Liver (tissue), 9 donors: Measurements from ENCODE around the gene TSPOAP1. TPM values are rescaled to one million over a fixed set of nuclear protein-coding genes. Genes with fewer than 3 reads are reported as not detected.

ENCODE experiments used
- DNase-seq: peaks from one replicate; pipeline ENCODE4 v3.0.0-alpha.2; 2017; ENCODE audit warnings: low spot score
- H3K27ac ChIP-seq, 2 donors: one replicate each; pipeline ENCODE4 v1.7.0; 2013; ENCODE audit warnings: inconsistent platforms in 2 of 2, low read length in 2 of 2, control low read depth in 1 of 2, low read depth in 1 of 2, mild to moderate bottlenecking in 1 of 2
- H3K27me3 ChIP-seq, 4 donors: one replicate each; pipeline versions ENCODE4 v1.6.1 to v1.7.0; 2013; ENCODE audit warnings: low read length in 3 of 4, inconsistent platforms in 1 of 4, mild to moderate bottlenecking in 1 of 4, moderate library complexity in 1 of 4; ENCODE audit not compliant: control insufficient read depth in 4 of 4, insufficient read depth in 4 of 4
- H3K36me3 ChIP-seq, 4 donors: one replicate each; pipeline versions ENCODE4 v1.6.1 to v1.7.0; 2013; ENCODE audit warnings: low read length in 3 of 4, mild to moderate bottlenecking in 3 of 4, low read depth in 1 of 4, moderate library complexity in 1 of 4; ENCODE audit not compliant: control insufficient read depth in 4 of 4, insufficient read depth in 3 of 4
- H3K4me1 ChIP-seq, 4 donors: one replicate each; pipeline versions ENCODE4 v1.6.1 to v1.7.0; 2013; ENCODE audit warnings: low read length in 3 of 4, mild to moderate bottlenecking in 3 of 4, moderate library complexity in 1 of 4; ENCODE audit not compliant: control insufficient read depth in 4 of 4, insufficient read depth in 4 of 4
- H3K4me3 ChIP-seq, 3 donors: one replicate each; pipeline versions ENCODE4 v1.6.1 to v1.7.0; 2013; ENCODE audit warnings: low read length in 3 of 3, control low read depth in 1 of 3, low read depth in 1 of 3, mild to moderate bottlenecking in 1 of 3
- H3K9ac ChIP-seq, 2 donors: one replicate each; pipeline ENCODE4 v1.7.0; 2013; ENCODE audit warnings: low read length in 2 of 2, mild to moderate bottlenecking in 2 of 2, moderate library complexity in 2 of 2, control low read depth in 1 of 2, low read depth in 1 of 2
- H3K9me3 ChIP-seq, 4 donors: one replicate each; pipeline versions ENCODE4 v1.6.1 to v1.7.0; 2013; ENCODE audit warnings: low read length in 3 of 4; ENCODE audit not compliant: control insufficient read depth in 4 of 4
- EGR1 ChIP-seq, 2 donors: IDR thresholded peaks; 2 replicates each; pipeline ENCODE4 v1.6.1; 2016 to 2018; ENCODE audit warnings: antibody characterized with exemption in 2 of 2, low read depth in 2 of 2
- FOXA1 ChIP-seq: IDR thresholded peaks from 2 replicates; pipeline ENCODE4 v1.6.1; 2016; ENCODE audit warnings: antibody characterized with exemption
- FOXA2 ChIP-seq: IDR thresholded peaks from 2 replicates; pipeline ENCODE4 v1.6.1; 2016; ENCODE audit warnings: antibody characterized with exemption
- GABPA ChIP-seq, 2 donors: IDR thresholded peaks in 1 of 2; conservative IDR thresholded peaks in 1 of 2; 2 replicates each; pipeline ENCODE4 v1.6.1; 2016; ENCODE audit warnings: antibody characterized with exemption in 2 of 2, mild to moderate bottlenecking in 1 of 2, moderate library complexity in 1 of 2
- HNF4A ChIP-seq, 2 donors: conservative IDR thresholded peaks; 2 replicates each; pipeline ENCODE4 v1.6.1; 2016; ENCODE audit warnings: antibody characterized with exemption in 2 of 2, mild to moderate bottlenecking in 2 of 2
- HNF4G ChIP-seq: IDR thresholded peaks from 2 replicates; pipeline ENCODE4 v1.6.1; 2016; ENCODE audit warnings: antibody characterized with exemption
- NR2F2 ChIP-seq: IDR thresholded peaks from 2 replicates; pipeline ENCODE4 v1.6.1; 2016; ENCODE audit warnings: antibody characterized with exemption
- RAD21 ChIP-seq, 2 donors: IDR thresholded peaks; 2 replicates each; pipeline ENCODE4 v1.6.1; 2016; ENCODE audit warnings: antibody characterized with exemption in 2 of 2, mild to moderate bottlenecking in 2 of 2
- RXRA ChIP-seq, 2 donors: IDR thresholded peaks; 2 replicates each; pipeline ENCODE4 v1.6.1; 2017 to 2018; ENCODE audit warnings: antibody characterized with exemption in 2 of 2, mild to moderate bottlenecking in 1 of 2
- SP1 ChIP-seq: IDR thresholded peaks from 2 replicates; pipeline ENCODE4 v1.6.1; 2018; ENCODE audit warnings: antibody characterized with exemption, mild to moderate bottlenecking
- TAF1 ChIP-seq: conservative IDR thresholded peaks from 2 replicates; pipeline ENCODE4 v1.6.1; 2016; ENCODE audit warnings: antibody characterized with exemption, mild to moderate bottlenecking
- WGBS: extraction: QIAGEN DNeasy Blood & Tissue Kit; methylation state at CpG from one replicate; pipeline ENCODE4 v1.1.7; 2013; 5-methylcytosine and 5-hydroxymethylcytosine counted together
- polyA plus RNA-seq, 2 donors: library from polyadenylated mRNA; stranded (reverse) in 1 of 2; unstranded in 1 of 2; fragments of 200-250 nt in 1 of 2; fragments of >200 nt in 1 of 2; fragmentation: Nextera tagmentation in 1 of 2; extraction: Ambion mirVana in 1 of 2; gene quantifications; one replicate each; pipeline versions ENCODE4 v1.2.1 to v1.2.3, GENCODE V29; 2013 to 2015
- total RNA-seq, 2 donors: library from RNA; depleted of rRNA; stranded (reverse); fragments of >200 nt; gene quantifications; one replicate each; pipeline ENCODE4 v1.2.3, GENCODE V29; 2014
- TF ChIP-seq, protein P1 (sequence below): IDR thresholded peaks from 2 replicates; pipeline ENCODE4 v1.6.1; 2016; ENCODE audit warnings: antibody characterized with exemption, mild to moderate bottlenecking
- TF ChIP-seq, protein P2 (sequence below): IDR thresholded peaks from 2 replicates; pipeline ENCODE4 v1.6.1; 2016; ENCODE audit warnings: antibody characterized with exemption
- TF ChIP-seq, protein P3 (sequence below): IDR thresholded peaks from 2 replicates; pipeline ENCODE4 v1.6.1; 2016; ENCODE audit warnings: antibody characterized with exemption
- TF ChIP-seq, protein P4 (sequence below): fragments of 150-350 bp; IDR thresholded peaks from 2 replicates; pipeline ENCODE4 v1.5.1; 2017; ENCODE audit warnings: improper control_type of control experiment, low read depth, low read length; ENCODE audit not compliant: missing input control
- TF ChIP-seq, protein P5 (sequence below): IDR thresholded peaks from 2 replicates; pipeline ENCODE4 v1.6.1; 2016; ENCODE audit warnings: antibody characterized with exemption
- donor health status: healthy.
- donor health status: healthy.
- donor health status: healthy.
- donor health status: healthy.
- donor health status: healthy.

The TSPOAP1 gene
- total and polyA plus RNA-seq, 4 donors = 1.5 to 4.6 (median 2.6) TPM

DNA sequence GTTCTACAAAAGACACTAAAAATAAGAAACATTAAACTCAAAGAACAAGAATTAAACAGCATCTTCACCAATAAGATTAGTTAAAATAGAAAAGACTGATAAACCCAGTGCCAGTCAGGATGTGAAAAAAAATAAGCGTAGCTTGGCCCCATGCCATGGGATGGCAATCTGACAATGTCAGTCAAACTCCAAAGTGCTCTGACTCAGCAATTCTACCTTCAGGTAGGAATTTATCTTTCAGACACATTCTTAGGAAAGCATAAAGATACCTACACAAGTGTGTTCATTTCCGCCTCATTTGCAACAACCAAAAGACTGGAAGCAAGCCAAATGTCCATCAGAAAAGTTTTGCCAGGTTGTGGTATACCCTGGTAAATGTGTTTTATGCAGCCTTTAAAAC, 38.7 kb downstream of the TSPOAP1 start:
- Histone ChIP-seq H3K9me3 (no peaks in the 10 kb centered on the region), H3K4me3 (no peak overlapping the region), H3K36me3 (no peaks in the 10 kb centered on the region), H3K4me1 (no peaks in the 10 kb centered on the region), H3K9ac (no peak overlapping the region), H3K27ac (no peak overlapping the region), H3K27me3 (peaks cover 0 to 3% (median 0%) of the 10 kb centered on the region in 4 donors)
- no peak for DNase-seq
- WGBS = 45% methylated on average over 2 of the region's 2 CpGs
- TF ChIP-seq SP1 = no peak
- TF ChIP-seq FOXA2 = no peak
- no peak for TF ChIP-seq HNF4A (conservative IDR thresholded peaks at IDR 0.05)
- TF ChIP-seq, protein P1, sequence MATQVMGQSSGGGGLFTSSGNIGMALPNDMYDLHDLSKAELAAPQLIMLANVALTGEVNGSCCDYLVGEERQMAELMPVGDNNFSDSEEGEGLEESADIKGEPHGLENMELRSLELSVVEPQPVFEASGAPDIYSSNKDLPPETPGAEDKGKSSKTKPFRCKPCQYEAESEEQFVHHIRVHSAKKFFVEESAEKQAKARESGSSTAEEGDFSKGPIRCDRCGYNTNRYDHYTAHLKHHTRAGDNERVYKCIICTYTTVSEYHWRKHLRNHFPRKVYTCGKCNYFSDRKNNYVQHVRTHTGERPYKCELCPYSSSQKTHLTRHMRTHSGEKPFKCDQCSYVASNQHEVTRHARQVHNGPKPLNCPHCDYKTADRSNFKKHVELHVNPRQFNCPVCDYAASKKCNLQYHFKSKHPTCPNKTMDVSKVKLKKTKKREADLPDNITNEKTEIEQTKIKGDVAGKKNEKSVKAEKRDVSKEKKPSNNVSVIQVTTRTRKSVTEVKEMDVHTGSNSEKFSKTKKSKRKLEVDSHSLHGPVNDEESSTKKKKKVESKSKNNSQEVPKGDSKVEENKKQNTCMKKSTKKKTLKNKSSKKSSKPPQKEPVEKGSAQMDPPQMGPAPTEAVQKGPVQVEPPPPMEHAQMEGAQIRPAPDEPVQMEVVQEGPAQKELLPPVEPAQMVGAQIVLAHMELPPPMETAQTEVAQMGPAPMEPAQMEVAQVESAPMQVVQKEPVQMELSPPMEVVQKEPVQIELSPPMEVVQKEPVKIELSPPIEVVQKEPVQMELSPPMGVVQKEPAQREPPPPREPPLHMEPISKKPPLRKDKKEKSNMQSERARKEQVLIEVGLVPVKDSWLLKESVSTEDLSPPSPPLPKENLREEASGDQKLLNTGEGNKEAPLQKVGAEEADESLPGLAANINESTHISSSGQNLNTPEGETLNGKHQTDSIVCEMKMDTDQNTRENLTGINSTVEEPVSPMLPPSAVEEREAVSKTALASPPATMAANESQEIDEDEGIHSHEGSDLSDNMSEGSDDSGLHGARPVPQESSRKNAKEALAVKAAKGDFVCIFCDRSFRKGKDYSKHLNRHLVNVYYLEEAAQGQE = no peak
- TF ChIP-seq RXRA (IDR thresholded peaks at IDR 0.05) = no peak
- TF ChIP-seq EGR1 (IDR thresholded peaks at IDR 0.05; ENCODE audit: low read depth in 2 of 2) = no peak
- no peak for TF ChIP-seq RAD21 (IDR thresholded peaks at IDR 0.05)
- no peak for TF ChIP-seq NR2F2
- TF ChIP-seq GABPA (IDR thresholded peaks at IDR 0.05 in 1 of 2, conservative IDR thresholded peaks at IDR 0.05 in 1 of 2) = no peak
- no peak for TF ChIP-seq FOXA1
- TF ChIP-seq HNF4G = no peak
- no peak for TF ChIP-seq TAF1
- TF ChIP-seq, protein P2, sequence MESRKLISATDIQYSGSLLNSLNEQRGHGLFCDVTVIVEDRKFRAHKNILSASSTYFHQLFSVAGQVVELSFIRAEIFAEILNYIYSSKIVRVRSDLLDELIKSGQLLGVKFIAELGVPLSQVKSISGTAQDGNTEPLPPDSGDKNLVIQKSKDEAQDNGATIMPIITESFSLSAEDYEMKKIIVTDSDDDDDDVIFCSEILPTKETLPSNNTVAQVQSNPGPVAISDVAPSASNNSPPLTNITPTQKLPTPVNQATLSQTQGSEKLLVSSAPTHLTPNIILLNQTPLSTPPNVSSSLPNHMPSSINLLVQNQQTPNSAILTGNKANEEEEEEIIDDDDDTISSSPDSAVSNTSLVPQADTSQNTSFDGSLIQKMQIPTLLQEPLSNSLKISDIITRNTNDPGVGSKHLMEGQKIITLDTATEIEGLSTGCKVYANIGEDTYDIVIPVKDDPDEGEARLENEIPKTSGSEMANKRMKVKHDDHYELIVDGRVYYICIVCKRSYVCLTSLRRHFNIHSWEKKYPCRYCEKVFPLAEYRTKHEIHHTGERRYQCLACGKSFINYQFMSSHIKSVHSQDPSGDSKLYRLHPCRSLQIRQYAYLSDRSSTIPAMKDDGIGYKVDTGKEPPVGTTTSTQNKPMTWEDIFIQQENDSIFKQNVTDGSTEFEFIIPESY = no peak

DNA sequence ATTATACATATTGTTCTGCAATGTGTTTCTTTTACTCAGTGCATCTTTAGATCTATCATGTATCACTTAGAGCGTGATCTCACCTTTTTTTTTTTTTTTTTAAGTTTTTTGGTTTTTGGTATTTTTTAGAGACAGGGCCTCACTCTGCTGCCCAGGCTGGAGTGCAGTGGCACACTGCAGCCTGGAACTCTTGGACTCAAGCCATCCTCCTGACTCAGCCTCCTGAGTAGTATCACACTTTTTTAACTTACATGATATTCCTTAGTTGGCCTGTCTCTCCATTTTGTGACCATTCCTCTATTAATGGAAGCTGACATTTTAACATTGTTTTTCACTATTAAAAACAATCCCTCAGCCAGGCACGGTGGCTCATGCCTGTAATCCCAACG, 43.2 kb downstream of the TSPOAP1 start:
- Histone ChIP-seq H3K9me3 (no peaks in the 10 kb centered on the region), H3K27ac (no peak overlapping the region)
- WGBS = 93% methylated on average over 3 of the region's 3 CpGs

More for the DNA sequence above, 43.2 kb downstream of the TSPOAP1 start:
- Histone ChIP-seq H3K4me3 (no peak overlapping the region), H3K4me1 (no peaks in the 10 kb centered on the region), H3K36me3 (no peaks in the 10 kb centered on the region), H3K27me3 (no peaks in the 10 kb centered on the region), H3K9ac (no peak overlapping the region)
- no peak for DNase-seq
- TF ChIP-seq, protein P3, sequence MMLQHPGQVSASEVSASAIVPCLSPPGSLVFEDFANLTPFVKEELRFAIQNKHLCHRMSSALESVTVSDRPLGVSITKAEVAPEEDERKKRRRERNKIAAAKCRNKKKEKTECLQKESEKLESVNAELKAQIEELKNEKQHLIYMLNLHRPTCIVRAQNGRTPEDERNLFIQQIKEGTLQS = no peak
- TF ChIP-seq GABPA (IDR thresholded peaks at IDR 0.05 in 1 of 2, conservative IDR thresholded peaks at IDR 0.05 in 1 of 2) (no peak), HNF4G (no peak), FOXA1 (no peak), RAD21 (IDR thresholded peaks at IDR 0.05) (no peak), NR2F2 (no peak), EGR1 (IDR thresholded peaks at IDR 0.05; ENCODE audit: low read depth in 2 of 2) (no peak)
- TF ChIP-seq, protein P4, sequence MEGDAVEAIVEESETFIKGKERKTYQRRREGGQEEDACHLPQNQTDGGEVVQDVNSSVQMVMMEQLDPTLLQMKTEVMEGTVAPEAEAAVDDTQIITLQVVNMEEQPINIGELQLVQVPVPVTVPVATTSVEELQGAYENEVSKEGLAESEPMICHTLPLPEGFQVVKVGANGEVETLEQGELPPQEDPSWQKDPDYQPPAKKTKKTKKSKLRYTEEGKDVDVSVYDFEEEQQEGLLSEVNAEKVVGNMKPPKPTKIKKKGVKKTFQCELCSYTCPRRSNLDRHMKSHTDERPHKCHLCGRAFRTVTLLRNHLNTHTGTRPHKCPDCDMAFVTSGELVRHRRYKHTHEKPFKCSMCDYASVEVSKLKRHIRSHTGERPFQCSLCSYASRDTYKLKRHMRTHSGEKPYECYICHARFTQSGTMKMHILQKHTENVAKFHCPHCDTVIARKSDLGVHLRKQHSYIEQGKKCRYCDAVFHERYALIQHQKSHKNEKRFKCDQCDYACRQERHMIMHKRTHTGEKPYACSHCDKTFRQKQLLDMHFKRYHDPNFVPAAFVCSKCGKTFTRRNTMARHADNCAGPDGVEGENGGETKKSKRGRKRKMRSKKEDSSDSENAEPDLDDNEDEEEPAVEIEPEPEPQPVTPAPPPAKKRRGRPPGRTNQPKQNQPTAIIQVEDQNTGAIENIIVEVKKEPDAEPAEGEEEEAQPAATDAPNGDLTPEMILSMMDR = no peak
- TF ChIP-seq, protein P5, sequence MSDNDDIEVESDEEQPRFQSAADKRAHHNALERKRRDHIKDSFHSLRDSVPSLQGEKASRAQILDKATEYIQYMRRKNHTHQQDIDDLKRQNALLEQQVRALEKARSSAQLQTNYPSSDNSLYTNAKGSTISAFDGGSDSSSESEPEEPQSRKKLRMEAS = no peak
- TF ChIP-seq, protein P2 = no peak
